Measurements from ENCODE around the gene FHDC1.

FHDC1 gene

DNA sequence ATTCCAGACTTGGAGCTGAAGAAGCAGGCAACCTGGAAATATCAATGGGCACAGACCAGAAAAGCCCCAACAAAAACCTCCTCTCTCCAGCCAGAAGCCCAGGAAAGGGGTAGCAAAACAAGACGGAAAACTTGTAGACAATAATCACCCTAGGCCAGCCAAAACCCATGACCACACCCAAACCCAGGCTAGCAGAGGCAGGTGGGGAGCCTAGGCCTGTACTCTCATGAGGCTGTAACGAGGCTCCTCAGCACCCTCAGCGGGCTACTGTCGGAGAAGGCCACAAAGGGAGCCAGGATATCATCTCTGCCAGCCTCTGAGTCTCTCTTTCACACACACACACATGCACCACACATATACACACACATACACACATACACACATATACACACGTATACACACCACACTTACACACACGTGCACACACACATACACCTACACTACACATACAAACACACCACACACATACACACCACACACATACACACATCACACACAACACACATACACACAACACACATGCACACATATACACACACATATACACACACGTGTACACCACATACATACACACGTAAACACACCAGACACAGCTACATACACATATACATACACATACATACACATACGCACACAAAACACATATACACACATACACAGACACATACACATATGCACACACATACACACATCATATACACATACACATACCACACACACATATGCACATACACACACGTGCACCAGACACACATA is 90.6 kb downstream of the FHDC1 start:
- Mint-ChIP-seq H3K36me3 (ENCODE audit: low read depth) (no peaks in the 10 kb centered on the region), H3K27me3 (no peaks in the 10 kb centered on the region), H3K4me3 (no peak overlapping the region), H3K4me1 (ENCODE audit: low read depth) (peaks cover 10% of the 10 kb centered on the region), H3K9me3 (peaks cover 14% of the 10 kb centered on the region), H3K27ac (no peak overlapping the region)
- DNase-seq, result no peak

- Mint-ChIP-seq H3K36me3 (ENCODE audit: low read depth) (no peaks in the 10 kb centered on the region), H3K27ac (no peak overlapping the region)
- DNase-seq, result no peak
These were observed 91.7 kb downstream of the FHDC1 start for GRCh38 chr4:153027866-153028265.

GRCh38 chr4:153028535-153028934 is 92.4 kb downstream of the FHDC1 start:
- DNase-seq, result no peak
- Mint-ChIP-seq H3K36me3 (ENCODE audit: low read depth) (no peaks in the 10 kb centered on the region), H3K27me3 (no peaks in the 10 kb centered on the region), H3K9me3 (peaks cover 14% of the 10 kb centered on the region), H3K27ac (no peak overlapping the region), H3K4me3 (no peak overlapping the region), H3K4me1 (ENCODE audit: low read depth) (peaks cover 10% of the 10 kb centered on the region)

More at GRCh38 chr4:153027866-153028265, 91.7 kb downstream of the FHDC1 start:
- Mint-ChIP-seq H3K4me3 (no peak overlapping the region), H3K9me3 (peaks cover 14% of the 10 kb centered on the region), H3K4me1 (ENCODE audit: low read depth) (peaks cover 10% of the 10 kb centered on the region), H3K27me3 (no peaks in the 10 kb centered on the region)
